AG10803 (cell line): Measurements from ENCODE around the gene RNF180.
"Not testable (repeated sequence)": the region's sequence is repeated elsewhere in the genome, so short reads cannot be mapped to it uniquely, and the experiment has no call there.

Experiments used
- DNase-seq: peaks from one replicate; pipeline ENCODE4 v3.0.0; 2010; ENCODE audit warnings: low read depth
- H3K4me3 ChIP-seq: 2 replicates; pipeline ENCODE4 v1.5.1; 2011; ENCODE audit warnings: mild to moderate bottlenecking, low read length, control low read depth
- TF ChIP-seq, protein P1 (sequence below): conservative IDR thresholded peaks from 2 replicates; pipeline ENCODE4 v1.5.1; 2011; ENCODE audit warnings: mild to moderate bottlenecking, low read length, control low read depth, inconsistent platforms

The RNF180 gene

DNA sequence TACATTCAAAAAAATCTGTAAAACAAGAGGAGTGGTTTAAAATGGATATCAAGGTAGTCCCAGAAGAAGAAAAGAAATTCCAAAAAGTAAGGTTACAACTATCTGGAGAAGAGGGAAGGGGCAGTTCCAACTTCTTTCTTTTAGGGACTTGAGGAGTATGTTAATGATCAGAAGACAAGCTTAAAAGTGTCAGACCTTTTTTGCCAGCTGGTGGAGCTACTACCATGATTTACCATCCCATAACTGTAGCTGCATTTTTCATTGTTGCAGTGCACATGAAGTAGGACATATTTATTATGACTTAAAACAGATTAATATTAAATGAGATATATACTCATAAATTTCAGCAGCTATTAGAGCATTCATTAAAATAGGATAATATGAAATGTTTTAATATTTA is 181.7 kb downstream of the RNF180 start:
- no peak for DNase-seq
- H3K4me3 ChIP-seq = no peak overlapping the region
- TF ChIP-seq, protein P1, sequence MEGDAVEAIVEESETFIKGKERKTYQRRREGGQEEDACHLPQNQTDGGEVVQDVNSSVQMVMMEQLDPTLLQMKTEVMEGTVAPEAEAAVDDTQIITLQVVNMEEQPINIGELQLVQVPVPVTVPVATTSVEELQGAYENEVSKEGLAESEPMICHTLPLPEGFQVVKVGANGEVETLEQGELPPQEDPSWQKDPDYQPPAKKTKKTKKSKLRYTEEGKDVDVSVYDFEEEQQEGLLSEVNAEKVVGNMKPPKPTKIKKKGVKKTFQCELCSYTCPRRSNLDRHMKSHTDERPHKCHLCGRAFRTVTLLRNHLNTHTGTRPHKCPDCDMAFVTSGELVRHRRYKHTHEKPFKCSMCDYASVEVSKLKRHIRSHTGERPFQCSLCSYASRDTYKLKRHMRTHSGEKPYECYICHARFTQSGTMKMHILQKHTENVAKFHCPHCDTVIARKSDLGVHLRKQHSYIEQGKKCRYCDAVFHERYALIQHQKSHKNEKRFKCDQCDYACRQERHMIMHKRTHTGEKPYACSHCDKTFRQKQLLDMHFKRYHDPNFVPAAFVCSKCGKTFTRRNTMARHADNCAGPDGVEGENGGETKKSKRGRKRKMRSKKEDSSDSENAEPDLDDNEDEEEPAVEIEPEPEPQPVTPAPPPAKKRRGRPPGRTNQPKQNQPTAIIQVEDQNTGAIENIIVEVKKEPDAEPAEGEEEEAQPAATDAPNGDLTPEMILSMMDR = no peak

DNA sequence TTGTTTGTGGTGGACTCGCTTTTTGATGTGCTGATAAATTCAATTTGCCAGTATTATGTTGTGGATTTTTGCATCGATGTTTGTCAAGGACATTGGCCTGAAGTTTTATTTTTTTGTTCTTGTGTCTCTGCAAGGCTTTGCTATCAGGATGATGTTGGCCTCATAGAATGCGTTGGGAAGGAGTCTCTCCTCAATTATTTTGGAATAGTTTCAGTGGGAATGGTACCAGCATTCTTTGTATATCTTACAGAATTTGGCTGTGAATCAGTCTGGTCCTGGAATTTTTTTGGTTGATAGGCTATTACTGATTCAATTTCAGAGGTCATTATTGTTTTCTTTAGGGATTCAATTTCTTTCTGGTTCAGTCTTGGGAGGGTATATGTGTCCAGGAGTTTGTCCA is 198.8 kb downstream of the RNF180 start:
- no peak for DNase-seq

DNA sequence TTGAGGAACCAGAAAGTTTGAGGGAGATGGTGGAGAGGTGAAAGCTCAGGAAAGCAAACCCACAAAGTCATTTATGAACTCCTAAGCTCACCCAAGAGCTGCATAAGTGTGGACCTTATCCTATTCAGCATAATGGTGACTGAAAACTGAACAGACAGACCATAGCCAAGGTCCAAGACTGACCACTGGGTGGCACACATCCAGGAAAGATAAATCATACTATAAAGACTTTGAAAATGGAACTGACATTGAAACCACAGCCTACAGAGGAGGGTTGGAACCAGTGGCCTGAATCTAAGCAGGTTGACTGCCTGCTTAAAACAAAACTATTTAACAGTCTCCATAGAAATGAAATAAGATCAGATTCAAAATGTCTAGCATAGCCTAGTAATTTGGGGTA is 219.1 kb downstream of the RNF180 start:
- TF ChIP-seq, protein P1 = no peak
- H3K4me3 ChIP-seq = no peak overlapping the region
- no peak for DNase-seq

More for the DNA sequence above, 198.8 kb downstream of the RNF180 start:
- TF ChIP-seq, protein P1 = no peak
- no peak overlapping the region for H3K4me3 ChIP-seq

DNA sequence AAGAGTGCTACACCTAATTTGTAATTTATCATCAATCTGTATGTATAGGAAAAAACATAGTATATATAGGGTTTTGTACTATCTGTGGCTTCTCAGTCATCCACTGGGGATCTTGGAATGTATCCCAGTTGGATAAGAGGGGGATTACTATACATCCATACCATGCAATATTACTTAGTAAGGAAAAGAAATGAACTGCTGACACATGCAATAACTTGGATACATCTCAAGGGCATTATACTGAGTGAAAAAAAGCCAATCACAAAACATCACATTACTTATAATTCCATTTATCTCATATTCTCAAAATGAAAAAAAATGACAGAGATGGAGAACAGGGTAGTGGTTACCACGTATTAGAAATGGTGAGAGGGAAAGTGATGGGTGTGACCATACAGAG is 231.9 kb downstream of the RNF180 start:
- no peak for DNase-seq
- TF ChIP-seq, protein P1 = no peak
- H3K4me3 ChIP-seq = no peak overlapping the region

- not testable (repeated sequence) for DNase-seq, H3K4me3 ChIP-seq
Measured at GRCh38 chr5:64398735-64399134, 233.1 kb downstream of the RNF180 start.

DNA sequence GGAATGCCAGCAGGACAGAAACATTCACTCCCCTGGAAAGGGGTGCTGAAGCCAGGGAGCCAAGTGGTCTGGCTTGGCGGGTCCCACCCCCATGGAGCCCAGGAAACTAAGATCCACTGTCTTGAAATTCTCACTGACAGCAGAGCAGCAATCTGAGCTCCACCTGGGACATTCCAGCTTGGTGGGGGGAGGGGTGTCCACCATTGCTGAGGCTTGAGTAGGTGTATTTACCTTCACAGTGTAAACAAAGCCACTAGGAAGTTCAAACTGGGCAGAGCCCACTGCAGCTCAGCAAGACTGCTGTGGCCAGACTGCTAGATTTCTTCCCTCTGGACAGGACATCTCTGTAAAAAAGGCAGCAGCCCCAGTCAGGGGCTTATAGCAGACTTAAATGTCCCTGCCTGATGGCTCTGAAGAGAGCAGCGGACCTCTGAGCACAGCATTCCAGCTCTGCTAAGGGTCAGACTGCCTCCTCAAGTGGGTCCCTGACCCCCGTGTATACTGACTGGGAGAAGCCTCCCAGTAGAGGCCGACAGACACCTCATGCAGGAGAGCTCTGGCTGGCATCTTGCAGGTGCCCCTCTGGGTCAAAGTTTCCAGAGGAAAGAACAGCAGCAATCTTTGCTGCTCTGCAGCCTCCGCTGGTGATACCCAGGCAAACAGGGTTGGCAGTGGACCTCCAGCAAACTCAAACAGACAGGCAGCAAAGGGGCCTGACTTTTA is 241.6 kb downstream of the RNF180 start:
- not testable (repeated sequence) for DNase-seq, H3K4me3 ChIP-seq

DNA sequence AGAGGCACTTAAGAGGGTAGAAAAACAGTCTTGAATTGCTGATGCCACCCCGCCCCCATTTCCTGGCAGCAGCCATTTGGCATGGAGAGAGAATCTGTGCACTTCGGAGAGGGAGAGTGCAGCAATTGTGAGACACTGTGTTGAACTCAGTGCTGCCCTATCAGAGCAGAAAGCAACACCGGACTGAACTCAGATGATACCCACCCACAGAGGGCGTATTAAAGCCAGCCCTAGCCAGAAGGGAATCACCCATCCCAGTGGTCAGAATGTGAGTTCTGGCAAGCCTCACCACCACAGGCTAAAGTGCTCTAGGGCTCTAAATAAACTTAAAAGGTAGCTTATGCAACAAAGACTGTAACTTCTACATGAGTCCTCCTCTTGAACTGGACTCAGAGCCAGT is 251.7 kb downstream of the RNF180 start:
- no peak for DNase-seq
- TF ChIP-seq, protein P1 = no peak
- H3K4me3 ChIP-seq = no peak overlapping the region

DNA sequence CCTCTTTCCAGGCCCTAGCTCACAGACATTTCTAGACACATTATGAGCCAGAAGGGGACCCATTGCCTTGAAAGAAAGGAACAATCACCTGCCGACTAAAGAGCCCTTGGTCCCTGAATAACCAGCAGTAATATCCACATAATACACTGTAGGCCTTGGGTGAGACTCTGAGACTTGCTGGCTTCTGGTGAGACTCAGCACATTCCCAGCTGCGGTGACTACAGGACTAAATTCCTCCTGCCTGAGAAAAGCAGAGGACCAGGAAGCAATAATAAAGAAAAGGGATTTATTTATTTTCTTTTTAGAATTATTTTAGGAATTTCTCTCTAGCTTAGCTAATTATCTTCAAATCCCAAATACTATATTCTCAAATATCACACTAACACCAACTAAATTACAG is 252.4 kb downstream of the RNF180 start:
- TF ChIP-seq, protein P1 = no peak
- no peak overlapping the region for H3K4me3 ChIP-seq
- DNase-seq = no peak
